B cell (primary cell): Measurements from ENCODE around the gene ELFN1. TPM values are rescaled to one million over a fixed set of nuclear protein-coding genes. Genes with fewer than 3 reads are reported as not detected.

Experiments used
- ATAC-seq: fragments of 200-7000 bp; cut with Tn5 transposase; one replicate; pipeline ENCODE4 v1.10.0; 2021; ENCODE audit warnings: low read depth, mild to moderate bottlenecking, moderate number of reproducible peaks, moderate library complexity
- CTCF ChIA-PET: fragments of 350-600 bp; sonication (Branson Sonifier 250); formaldehyde crosslinking; loops from one replicate; lab custom pipeline; 2021; ENCODE audit warnings: antibody characterized with exemption, inconsistent platforms; lab: Charles Lee
- POLR2A ChIA-PET: fragments of 350-600 bp; sonication (Branson Sonifier 250); formaldehyde crosslinking; loops from one replicate; lab custom pipeline; 2021; ENCODE audit warnings: antibody characterized with exemption; lab: Charles Lee
- DNase-seq: peaks from one replicate; pipeline ENCODE4 v3.0.0; 2013
- H2AFZ ChIP-seq: 2 replicates; pipeline ENCODE4 v1.6.1; 2012; ENCODE audit warnings: mild to moderate bottlenecking, low read depth, low read length; ENCODE audit not compliant: insufficient read depth, poor library complexity, severe bottlenecking
- H3K27ac ChIP-seq, 2 donors: 1 replicate in 1 of 2; 2 replicates in 1 of 2; pipeline ENCODE4 v1.5.1; 2012 to 2013; ENCODE audit warnings: low read length in 2 of 2, mild to moderate bottlenecking in 2 of 2, moderate library complexity in 1 of 2
- H3K27me3 ChIP-seq, 4 experiments: fragments of 200-600 bp in 1 of 4; sonication (generic) in 1 of 4; replicated peaks in 1 of 4; 1 replicate in 2 of 4; 2 replicates in 2 of 4; pipeline versions ENCODE4 v1.6.1 to v1.7.0; 2013 to 2016; ENCODE audit warnings: low read length in 3 of 4, mild to moderate bottlenecking in 2 of 4, mixed read lengths in 1 of 4, moderate library complexity in 1 of 4; ENCODE audit not compliant: insufficient read depth in 4 of 4, control insufficient read depth in 3 of 4; ENCODE audit errors: control extremely low read depth in 1 of 4
- H3K36me3 ChIP-seq, 2 experiments: replicated peaks in 1 of 2; 1 replicate in 1 of 2; 2 replicates in 1 of 2; pipeline versions ENCODE4 v1.6.1 to v1.7.1; 2013; ENCODE audit warnings: low read length in 1 of 2; ENCODE audit not compliant: insufficient read depth in 2 of 2, control insufficient read depth in 1 of 2; ENCODE audit errors: control extremely low read depth in 1 of 2, extremely low read depth in 1 of 2
- H3K4me1 ChIP-seq, 2 donors: fragments of 200-600 bp in 1 of 2; sonication (generic) in 1 of 2; 1 replicate in 1 of 2; 2 replicates in 1 of 2; pipeline versions ENCODE4 v1.5.1 to v1.6.1; 2013 to 2017; ENCODE audit warnings: low read length in 2 of 2; ENCODE audit not compliant: control insufficient read depth in 2 of 2, insufficient read depth in 2 of 2
- H3K4me2 ChIP-seq: replicated peaks from 2 replicates; pipeline ENCODE3; 2012; ENCODE audit warnings: mild to moderate bottlenecking, low read depth, low read length; ENCODE audit not compliant: poor library complexity, severe bottlenecking
- H3K4me3 ChIP-seq, 5 experiments: fragments of 200-600 bp in 1 of 5; sonication (generic) in 1 of 5; 1 replicate in 3 of 5; 2 replicates in 2 of 5; pipeline versions ENCODE4 v1.5.1 to v1.7.0; 2011 to 2016; ENCODE audit warnings: low read length in 4 of 5, mild to moderate bottlenecking in 4 of 5, low read depth in 2 of 5, control low read depth in 1 of 5, moderate library complexity in 1 of 5; ENCODE audit not compliant: insufficient read depth in 1 of 5; ENCODE audit errors: control extremely low read depth in 1 of 5, extremely low read depth in 1 of 5
- H3K79me2 ChIP-seq: fragments of 200-600 bp; sonication (generic); one replicate; pipeline ENCODE4 v1.6.0; 2016; ENCODE audit warnings: low read length; ENCODE audit not compliant: control insufficient read depth, insufficient read depth
- H3K9ac ChIP-seq: fragments of 200-600 bp; sonication (generic); 2 replicates; pipeline ENCODE4 v1.6.1; 2017; ENCODE audit warnings: mild to moderate bottlenecking, low read length, moderate library complexity
- H3K9me3 ChIP-seq, 3 donors: one replicate each; pipeline versions ENCODE4 v1.6.1 to v1.7.1; 2013; ENCODE audit warnings: low read length in 2 of 3; ENCODE audit not compliant: control insufficient read depth in 2 of 3, insufficient read depth in 1 of 3; ENCODE audit errors: control extremely low read depth in 1 of 3
- H4K20me1 ChIP-seq: 2 replicates; pipeline ENCODE4 v1.6.0; 2012; ENCODE audit warnings: mild to moderate bottlenecking, low read length; ENCODE audit not compliant: insufficient read depth, control insufficient read depth, poor library complexity, severe bottlenecking
- H3K27ac Mint-ChIP-seq: one replicate; pipeline ENCODE4 v1.8.0; 2021; ENCODE audit warnings: mixed read lengths
- H3K27me3 Mint-ChIP-seq: one replicate; pipeline ENCODE4 v1.8.0; 2021; ENCODE audit warnings: mixed read lengths
- H3K4me1 Mint-ChIP-seq: one replicate; pipeline ENCODE4 v1.8.0; 2021; ENCODE audit warnings: mixed read lengths
- H3K4me3 Mint-ChIP-seq: one replicate; pipeline ENCODE4 v1.8.0; 2021; ENCODE audit warnings: mixed read lengths
- H3K9me3 Mint-ChIP-seq: one replicate; pipeline ENCODE4 v1.8.0; 2022; ENCODE audit warnings: mixed read lengths; ENCODE audit not compliant: insufficient read depth
- EZH2 ChIP-seq: IDR thresholded peaks from 2 replicates; pipeline ENCODE4 v1.6.1; 2012; ENCODE audit warnings: borderline replicate concordance, low read depth, mild to moderate bottlenecking, moderate library complexity, low read length; ENCODE audit not compliant: insufficient read depth, poor library complexity, severe bottlenecking
- WGBS: methylation state at CpG from one replicate; pipeline ENCODE4 v1.1.5; 2013; ENCODE audit warnings: missing lambda C conversion rate; ENCODE audit not compliant: insufficient coverage; 5-methylcytosine and 5-hydroxymethylcytosine counted together
- intact Hi-C: fragments of 100-400 bp; cut with micrococcal nuclease; formaldehyde crosslinking; loops from one replicate; pipeline ENCODE4 v1.10.0; 2022
- polyA plus RNA-seq: library from polyadenylated mRNA; depleted of rRNA; stranded (reverse); fragments of >200 nt; gene quantifications from 2 replicates; pipeline ENCODE4 v1.2.3, GENCODE V29; 2012
- total RNA-seq, 2 donors: library from RNA; stranded (reverse); fragments of 120-200 nt in 1 of 2; gene quantifications; 1 replicate in 1 of 2; 2 replicates in 1 of 2; pipeline versions ENCODE4 v1.2.3 to v1.2.4, GENCODE V29; 2013 to 2022
- TF ChIP-seq, protein P1 (sequence below): fragments of 200-600 bp; IDR thresholded peaks from one replicate; pipeline ENCODE4 v1.8.0; 2022; ENCODE audit warnings: antibody characterized with exemption, mild to moderate bottlenecking

ELFN1 gene
- total and polyA plus RNA-seq, 2 donors (not counting 1 experiment from before 2014, with no cell fraction given), result 0.12 TPM; not detected in 1

DNA sequence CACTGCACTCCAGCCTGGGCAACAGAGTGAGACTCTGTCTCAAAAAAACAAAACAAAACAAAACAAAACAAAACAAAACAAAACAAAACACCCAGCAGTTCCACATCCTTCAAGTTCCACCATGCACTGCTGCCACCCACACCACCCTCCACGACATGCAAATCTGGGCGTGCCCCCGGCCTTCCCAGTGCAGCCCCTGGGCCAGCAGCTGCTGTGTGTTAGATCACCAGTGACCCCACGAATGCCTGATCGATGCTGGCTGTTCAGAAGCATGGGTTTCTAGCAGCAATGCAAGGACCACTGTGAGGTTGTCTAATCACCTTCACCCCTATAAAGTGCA, 36.3 kb downstream of the ELFN1 start:
- Histone ChIP-seq H3K9ac (no peak overlapping the region), H4K20me1 (no peaks in the 10 kb centered on the region), H3K4me1 (no peaks in the 10 kb centered on the region), H3K4me2 (no peak overlapping the region), H3K36me3 (no peaks in the 10 kb centered on the region), H3K4me3 (no peak overlapping the region), H3K79me2 (no peaks in the 10 kb centered on the region), H2AFZ (no peak overlapping the region), H3K27ac (no peak overlapping the region), H3K9me3 (peaks cover 2 to 56% (median 15%) of the 10 kb centered on the region in 3 donors), H3K27me3 (peaks cover 0 to 7% (median 0%) of the 10 kb centered on the region in 4 experiments)
- intact Hi-C loops, result no loop called here
- ATAC-seq (no peak), DNase-seq (no peak)
- H3K27ac Mint-ChIP-seq, result no peak overlapping the region
- no peaks in the 10 kb centered on the region for H3K4me1 Mint-ChIP-seq
- POLR2A ChIA-PET, result no interaction called here
- TF ChIP-seq EZH2, result no peak
- TF ChIP-seq, protein P1, sequence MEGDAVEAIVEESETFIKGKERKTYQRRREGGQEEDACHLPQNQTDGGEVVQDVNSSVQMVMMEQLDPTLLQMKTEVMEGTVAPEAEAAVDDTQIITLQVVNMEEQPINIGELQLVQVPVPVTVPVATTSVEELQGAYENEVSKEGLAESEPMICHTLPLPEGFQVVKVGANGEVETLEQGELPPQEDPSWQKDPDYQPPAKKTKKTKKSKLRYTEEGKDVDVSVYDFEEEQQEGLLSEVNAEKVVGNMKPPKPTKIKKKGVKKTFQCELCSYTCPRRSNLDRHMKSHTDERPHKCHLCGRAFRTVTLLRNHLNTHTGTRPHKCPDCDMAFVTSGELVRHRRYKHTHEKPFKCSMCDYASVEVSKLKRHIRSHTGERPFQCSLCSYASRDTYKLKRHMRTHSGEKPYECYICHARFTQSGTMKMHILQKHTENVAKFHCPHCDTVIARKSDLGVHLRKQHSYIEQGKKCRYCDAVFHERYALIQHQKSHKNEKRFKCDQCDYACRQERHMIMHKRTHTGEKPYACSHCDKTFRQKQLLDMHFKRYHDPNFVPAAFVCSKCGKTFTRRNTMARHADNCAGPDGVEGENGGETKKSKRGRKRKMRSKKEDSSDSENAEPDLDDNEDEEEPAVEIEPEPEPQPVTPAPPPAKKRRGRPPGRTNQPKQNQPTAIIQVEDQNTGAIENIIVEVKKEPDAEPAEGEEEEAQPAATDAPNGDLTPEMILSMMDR, result no peak
- CTCF ChIA-PET, result no interaction called here
- no peaks in the 10 kb centered on the region for H3K9me3 Mint-ChIP-seq
- H3K27me3 Mint-ChIP-seq, result peaks cover 3% of the 10 kb centered on the region
- WGBS, result 66% methylated on average over 3 of the region's 5 CpGs
- H3K4me3 Mint-ChIP-seq, result no peak overlapping the region

DNA sequence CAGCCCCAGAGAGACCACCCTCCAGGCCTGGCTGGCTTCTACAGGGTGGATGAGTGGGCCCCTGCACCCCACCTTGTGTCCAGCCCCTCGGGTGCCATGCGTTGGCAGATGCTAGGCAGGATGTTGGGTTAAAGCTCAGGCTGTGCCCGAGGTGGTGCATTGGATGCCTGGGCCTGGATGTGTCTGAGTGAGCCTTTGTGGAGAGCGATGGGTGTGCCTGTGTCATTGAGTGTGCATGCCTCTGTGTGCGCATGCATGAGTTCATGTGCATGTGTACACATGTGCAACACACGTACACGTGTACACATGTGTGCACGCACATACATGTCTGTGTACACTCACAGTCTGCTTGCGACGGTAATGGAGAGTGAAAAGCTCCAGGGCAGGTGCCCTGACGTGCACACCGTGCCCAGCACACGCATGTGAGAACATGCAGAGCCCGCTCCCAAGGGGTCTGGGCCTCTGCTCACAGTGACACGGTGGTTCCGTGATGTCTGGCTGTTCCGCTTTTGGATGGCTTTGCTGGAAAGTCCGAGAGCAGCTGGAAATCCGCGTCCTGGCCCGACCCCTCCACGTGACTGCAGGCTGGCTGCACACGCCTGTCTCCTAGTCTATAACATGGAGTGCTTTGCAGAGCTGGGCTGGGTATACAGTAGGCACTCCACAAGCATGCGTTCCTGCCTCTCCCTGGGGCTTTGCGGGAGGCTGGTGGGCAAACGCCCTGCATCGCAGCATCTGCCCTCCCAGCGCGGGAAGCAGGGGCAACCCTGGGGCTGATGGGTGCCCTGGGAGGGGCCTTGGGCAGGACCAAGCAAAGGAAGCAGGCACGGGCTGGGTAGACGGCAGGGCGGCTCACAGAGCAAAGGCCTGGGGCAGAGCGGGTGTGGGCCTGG, 36.9 kb downstream of the ELFN1 start:
- CTCF ChIA-PET, result no interaction called here
- Histone ChIP-seq H3K36me3 (no peaks in the 10 kb centered on the region), H3K4me2 (no peak overlapping the region), H4K20me1 (no peaks in the 10 kb centered on the region), H3K4me3 (no peak overlapping the region), H3K79me2 (no peaks in the 10 kb centered on the region), H3K9ac (no peak overlapping the region), H3K27me3 (peaks cover 0 to 7% (median 0%) of the 10 kb centered on the region in 4 experiments), H3K9me3 (peaks cover 2 to 54% (median 15%) of the 10 kb centered on the region in 3 donors), H3K4me1 (no peaks in the 10 kb centered on the region), H3K27ac (no peak overlapping the region), H2AFZ (no peak overlapping the region)
- no peak for DNase-seq
- peaks cover under 1% of the 10 kb centered on the region for H3K27me3 Mint-ChIP-seq
- no peak overlapping the region for H3K27ac Mint-ChIP-seq
- TF ChIP-seq, protein P1, result no peak
- no peak for TF ChIP-seq EZH2
- no peaks in the 10 kb centered on the region for H3K9me3 Mint-ChIP-seq
- no peaks in the 10 kb centered on the region for H3K4me1 Mint-ChIP-seq
- no peak for ATAC-seq
- POLR2A ChIA-PET, result no interaction called here
- intact Hi-C loops, result no loop called here
- H3K4me3 Mint-ChIP-seq, result no peak overlapping the region
- WGBS, result 93% methylated on average over 29 of the region's 33 CpGs
